Stomach (tissue), 4 donors: ENCODE measurements around the gene CHPF.

Experiments
- CTCF ChIP-seq, 7 experiments: fragments of 450-650 bp in 4 of 7; fragments of 200-600 bp in 3 of 7; sonication (generic) in 3 of 7; IDR thresholded peaks; one replicate each; pipeline ENCODE4 v1.5.1; 2016 to 2019; ENCODE audit warnings: antibody characterized with exemption in 7 of 7, control low read depth in 2 of 7, mild to moderate bottlenecking in 1 of 7
- EP300 ChIP-seq: sonication (generic); formaldehyde crosslinking; IDR thresholded peaks from one replicate; pipeline ENCODE4 v1.6.1; 2017; ENCODE audit warnings: antibody characterized with exemption
- POLR2A ChIP-seq, 4 donors: fragments of 450-650 bp; IDR thresholded peaks; one replicate each; pipeline ENCODE4 v1.6.1; 2016; ENCODE audit warnings: antibody characterized with exemption in 4 of 4, control low read depth in 2 of 4, mild to moderate bottlenecking in 1 of 4, moderate library complexity in 1 of 4
- POLR2AphosphoS5 ChIP-seq, 3 donors: sonication (generic); formaldehyde crosslinking; IDR thresholded peaks; one replicate each; pipeline ENCODE4 v1.6.1; 2016; ENCODE audit warnings: antibody characterized with exemption in 3 of 3

- TF ChIP-seq CTCF (IDR thresholded peaks at IDR 0.05) (no peak), POLR2A (IDR thresholded peaks at IDR 0.05) (no peak), EP300 (no peak), POLR2AphosphoS5 (IDR thresholded peaks at IDR 0.05) (no peak)
Measured at GRCh38 chr2:219566640-219567039, 23.0 kb upstream of the CHPF start.
